Measurements from ENCODE around the gene CEP57L1.
"Not testable (repeated sequence)": the region's sequence is repeated elsewhere in the genome, so short reads cannot be mapped to it uniquely, and the experiment has no call there.

Gene CEP57L1

GRCh38 chr6:109117346-109118035 is 22.2 kb downstream of the CEP57L1 start:
- DNase-seq: no peak

- no peak for DNase-seq
Measured at GRCh38 chr6:109118337-109118736, 23.0 kb downstream of the CEP57L1 start.

GRCh38 chr6:109118871-109119354 is 23.6 kb downstream of the CEP57L1 start:
- no peak for DNase-seq

GRCh38 chr6:109121411-109121810 is 26.1 kb downstream of the CEP57L1 start:
- no peak for DNase-seq

GRCh38 chr6:109124219-109124618 is 28.9 kb downstream of the CEP57L1 start:
- DNase-seq: no peak

- DNase-seq: no peak
Measured at GRCh38 chr6:109125504-109125903, 30.2 kb downstream of the CEP57L1 start.

- DNase-seq: no peak
Measured at GRCh38 chr6:109130065-109130464, 34.8 kb downstream of the CEP57L1 start.

- DNase-seq: not testable (repeated sequence)
Measured at GRCh38 chr6:109135600-109135999, 40.3 kb downstream of the CEP57L1 start.

GRCh38 chr6:109136039-109136438 is 40.7 kb downstream of the CEP57L1 start:
- DNase-seq: not testable (repeated sequence)

GRCh38 chr6:109136530-109136929 is 41.2 kb downstream of the CEP57L1 start:
- not testable (repeated sequence) for DNase-seq

GRCh38 chr6:109139109-109139508 is 43.8 kb downstream of the CEP57L1 start:
- DNase-seq: no peak

GRCh38 chr6:109142067-109142466 is 46.8 kb downstream of the CEP57L1 start:
- not testable (repeated sequence) for DNase-seq

GRCh38 chr6:109143191-109143590 is 47.9 kb downstream of the CEP57L1 start:
- no peak for DNase-seq

GRCh38 chr6:109148251-109148650 is 52.9 kb downstream of the CEP57L1 start:
- not testable (repeated sequence) for DNase-seq

- not testable (repeated sequence) for DNase-seq
Measured at GRCh38 chr6:109148716-109149115, 53.4 kb downstream of the CEP57L1 start.

- DNase-seq: no peak
Measured at GRCh38 chr6:109153752-109154151, 58.4 kb downstream of the CEP57L1 start.

- DNase-seq: no peak
Measured at GRCh38 chr6:109164331-109164730, 69.0 kb downstream of the CEP57L1 start.

GRCh38 chr6:109165392-109165974 is 70.2 kb downstream of the CEP57L1 start:
- no peak for DNase-seq

- no peak for DNase-seq
Measured at GRCh38 chr6:109166673-109167072, 71.4 kb downstream of the CEP57L1 start.

GRCh38 chr6:109167562-109167961 is 72.3 kb downstream of the CEP57L1 start:
- no peak for DNase-seq

- no peak for DNase-seq
Measured at GRCh38 chr6:109170333-109170732, 75.0 kb downstream of the CEP57L1 start.

- DNase-seq: no peak
Measured at GRCh38 chr6:109172101-109172746, 76.9 kb downstream of the CEP57L1 start.

- DNase-seq: no peak
Measured at GRCh38 chr6:109174916-109175315, 79.6 kb downstream of the CEP57L1 start.

GRCh38 chr6:109178921-109179320 is 83.6 kb downstream of the CEP57L1 start:
- no peak for DNase-seq

All from activated T-cell treated with anti-CD3 and anti-CD28 coated beads, Interleukin-2, amount 50 U/mL, for 48 hours (primary cell).